IMR-90 (cell line): Measurements from ENCODE around the gene ANKEF1. TPM values are rescaled to one million over a fixed set of nuclear protein-coding genes. Genes with fewer than 3 reads are reported as not detected.

Experiments
- ATAC-seq: fragments of 200-7000 bp; cut with Tn5 transposase; 2 replicates; pipeline ENCODE4 v1.9.1; 2020; ENCODE audit warnings: low read depth, mild to moderate bottlenecking, moderate library complexity
- BruUV-seq: library from RNA; stranded (reverse); fragments of 400-500 nt; replicated peaks from 2 replicates; lab custom pipeline; 2021; lab: Mats Ljungman, UMichigan
- CTCF ChIA-PET: fragments of 300-600 bp; formaldehyde crosslinking; extraction: SDS; loops from one replicate; lab custom pipeline; 2021; ENCODE audit warnings: antibody characterized with exemption; lab: Yijun Ruan, JAX
- POLR2A ChIA-PET: fragments of 300-600 bp; sonication (Branson Sonifier 250); formaldehyde crosslinking; loops from one replicate; lab custom pipeline; 2022; ENCODE audit warnings: antibody characterized with exemption; ENCODE audit not compliant: unreplicated experiment; lab: Charles Lee
- DNase-seq: peaks from one replicate; pipeline ENCODE4 v3.0.0; 2013
- H2AFZ ChIP-seq: replicated peaks from 2 replicates; pipeline ENCODE3; 2013; ENCODE audit warnings: low read length, mild to moderate bottlenecking; ENCODE audit not compliant: poor library complexity
- H2AK5ac ChIP-seq: 2 replicates; pipeline ENCODE4 v1.6.1; 2013; ENCODE audit warnings: low read depth, low read length, inconsistent platforms
- H2AK9ac ChIP-seq: replicated peaks from 2 replicates; pipeline ENCODE3; 2013; ENCODE audit warnings: mild to moderate bottlenecking, low read depth, low read length, moderate library complexity; ENCODE audit not compliant: poor library complexity
- H2BK120ac ChIP-seq: 2 replicates; pipeline ENCODE4 v1.6.1; 2013; ENCODE audit warnings: low read depth, low read length, inconsistent platforms
- H2BK15ac ChIP-seq: 3 replicates; pipeline ENCODE4 v1.6.1; 2013; ENCODE audit warnings: low read depth, low read length, inconsistent platforms
- H2BK20ac ChIP-seq: 2 replicates; pipeline ENCODE4 v1.6.1; 2013; ENCODE audit warnings: low read depth, mild to moderate bottlenecking, inconsistent platforms, low read length, moderate library complexity
- H2BK5ac ChIP-seq: 2 replicates; pipeline ENCODE4 v1.6.1; 2013; ENCODE audit warnings: mild to moderate bottlenecking, low read depth, low read length, inconsistent platforms; ENCODE audit not compliant: poor library complexity, severe bottlenecking
- H3K14ac ChIP-seq: replicated peaks from 2 replicates; pipeline ENCODE4 v1.6.1; 2013; ENCODE audit warnings: low read depth, low read length, inconsistent platforms
- H3K18ac ChIP-seq: 2 replicates; pipeline ENCODE4 v1.6.1; 2013; ENCODE audit warnings: low read depth, low read length, control low read depth
- H3K23ac ChIP-seq: 2 replicates; pipeline ENCODE4 v1.6.1; 2013; ENCODE audit warnings: low read depth, low read length, inconsistent platforms
- H3K27ac ChIP-seq: 2 replicates; pipeline ENCODE4 v1.5.1; 2013; ENCODE audit warnings: mild to moderate bottlenecking, control low read depth, low read length; ENCODE audit not compliant: insufficient read depth
- H3K27me3 ChIP-seq: 2 replicates; pipeline ENCODE4 v1.6.1; 2013; ENCODE audit warnings: low read length; ENCODE audit not compliant: control insufficient read depth, insufficient read depth
- H3K36me3 ChIP-seq: 2 replicates; pipeline ENCODE4 v1.6.1; 2013; ENCODE audit warnings: low read length, mixed read lengths; ENCODE audit not compliant: control insufficient read depth, insufficient read depth
- H3K4ac ChIP-seq: 2 replicates; pipeline ENCODE4 v1.6.1; 2013; ENCODE audit warnings: low read depth, low read length, inconsistent platforms
- H3K4me1 ChIP-seq: 2 replicates; pipeline ENCODE4 v1.6.1; 2013; ENCODE audit warnings: low read length, mixed read lengths; ENCODE audit not compliant: control insufficient read depth, insufficient read depth
- H3K4me2 ChIP-seq: 2 replicates; pipeline ENCODE4 v1.6.1; 2013; ENCODE audit warnings: low read depth, mild to moderate bottlenecking, control low read depth, low read length, moderate library complexity
- H3K4me3 ChIP-seq: 2 replicates; pipeline ENCODE4 v1.5.1; 2013; ENCODE audit warnings: low read depth, mild to moderate bottlenecking, control low read depth, low read length, moderate library complexity; ENCODE audit not compliant: insufficient read depth
- H3K56ac ChIP-seq: 2 replicates; pipeline ENCODE4 v1.6.1; 2013; ENCODE audit warnings: low read length, inconsistent platforms; ENCODE audit not compliant: insufficient read depth; ENCODE audit errors: extremely low read depth
- H3K79me1 ChIP-seq, 2 experiments: 2 replicates each; pipeline ENCODE4 v1.6.1; 2013; ENCODE audit warnings: low read length in 2 of 2, inconsistent platforms in 1 of 2, low read depth in 1 of 2
- H3K9ac ChIP-seq: 2 replicates; pipeline ENCODE4 v1.6.1; 2013; ENCODE audit warnings: low read depth, low read length, control low read depth
- H3K9me1 ChIP-seq: 2 replicates; pipeline ENCODE4 v1.6.1; 2013; ENCODE audit warnings: low read length, inconsistent platforms; ENCODE audit not compliant: insufficient read depth
- H3K9me3 ChIP-seq: 2 replicates; pipeline ENCODE4 v1.6.1; 2013; ENCODE audit warnings: low read length; ENCODE audit not compliant: control insufficient read depth, insufficient read depth
- H4K20me1 ChIP-seq: 2 replicates; pipeline ENCODE4 v1.6.1; 2013; ENCODE audit warnings: low read length, inconsistent platforms; ENCODE audit not compliant: insufficient read depth
- H4K5ac ChIP-seq: 2 replicates; pipeline ENCODE4 v1.6.1; 2013; ENCODE audit warnings: mild to moderate bottlenecking, low read depth, low read length, control low read depth
- H4K8ac ChIP-seq, 2 experiments: 2 replicates each; pipeline ENCODE4 v1.6.1; 2013; ENCODE audit warnings: low read depth in 2 of 2, low read length in 2 of 2, control low read depth in 1 of 2, inconsistent platforms in 1 of 2
- H4K91ac ChIP-seq: 2 replicates; pipeline ENCODE4 v1.6.1; 2013; ENCODE audit warnings: low read depth, low read length, inconsistent platforms; ENCODE audit not compliant: insufficient read depth
- CEBPB ChIP-seq: IDR thresholded peaks from 2 replicates; pipeline ENCODE4 v1.6.1; 2012; ENCODE audit warnings: low read depth, low read length, improper control_type of control experiment
- CHD1 ChIP-seq: IDR thresholded peaks from 2 replicates; pipeline ENCODE4 v1.6.1; 2012; ENCODE audit warnings: low read depth, low read length, improper control_type of control experiment
- FOS ChIP-seq: fragments of 150-350 bp; IDR thresholded peaks from 2 replicates; pipeline ENCODE4 v1.6.1; 2016; ENCODE audit warnings: low read depth, low read length
- MAZ ChIP-seq: IDR thresholded peaks from 2 replicates; pipeline ENCODE4 v1.6.1; 2012; ENCODE audit warnings: low read depth, mild to moderate bottlenecking, low read length, improper control_type of control experiment, moderate library complexity, borderline replicate concordance
- NFE2L2 ChIP-seq: fragments of 150-350 bp; IDR thresholded peaks from 2 replicates; pipeline ENCODE4 v1.6.1; 2016; ENCODE audit warnings: low read depth, mild to moderate bottlenecking, low read length
- POLR2A ChIP-seq: IDR thresholded peaks from 2 replicates; pipeline ENCODE4 v1.6.1; 2012; ENCODE audit warnings: mild to moderate bottlenecking, low read depth, low read length
- RAD21 ChIP-seq: IDR thresholded peaks from 2 replicates; pipeline ENCODE4 v1.6.1; 2012; ENCODE audit warnings: low read length, improper control_type of control experiment
- SMC3 ChIP-seq: fragments of 150-350 bp; IDR thresholded peaks from 2 replicates; pipeline ENCODE4 v1.6.1; 2016; ENCODE audit warnings: low read depth, mild to moderate bottlenecking, antibody characterized with exemption, low read length, moderate library complexity
- WGBS, 2 experiments: methylation state at CpG; one replicate each; pipeline versions ENCODE4 v1.1.5 to v1.1.7; 2013; ENCODE audit warnings: missing lambda C conversion rate in 2 of 2; ENCODE audit not compliant: insufficient read length in 1 of 2; ENCODE audit errors: extremely low coverage in 2 of 2; 5-methylcytosine and 5-hydroxymethylcytosine counted together
- dilution Hi-C: fragments of 300-500 bp; cut with HindIII; formaldehyde crosslinking; loops from one replicate; pipeline ENCODE4 v1.14.3; 2018; ENCODE audit warnings: low sequenced_read_pairs; ENCODE audit not compliant: unreplicated experiment
- in situ Hi-C: fragments of 300-500 bp; cut with MboI; formaldehyde crosslinking; loops from 3 replicates; pipeline ENCODE4 v1.14.3; 2019; ENCODE audit warnings: low sequenced_read_pairs, inconsistent platforms, mixed read lengths
- intact Hi-C: fragments of 100-400 bp; cut with micrococcal nuclease; formaldehyde crosslinking; loops from 2 replicates; pipeline ENCODE4 v1.10.0; 2022
- polyA plus RNA-seq, 3 experiments: library from polyadenylated mRNA; depleted of rRNA; stranded (reverse); fragments of >200 nt; gene quantifications; 2 replicates each; pipeline ENCODE4 v1.2.3, GENCODE V29; 2012; ENCODE audit warnings: low replicate concordance in 1 of 3
- total RNA-seq: library from RNA; depleted of rRNA; stranded (reverse); fragments of >200 nt; gene quantifications from 2 replicates; pipeline ENCODE4 v1.2.3, GENCODE V29; 2012
- TF ChIP-seq, protein P1 (sequence below): fragments of 150-350 bp; IDR thresholded peaks from 2 replicates; pipeline ENCODE4 v1.6.1; 2016; ENCODE audit warnings: low read depth, mild to moderate bottlenecking, low read length, moderate library complexity, borderline replicate concordance

The ANKEF1 gene
- total and polyA plus RNA-seq, 2 of the 4 experiments (the other 2 are of a cell fraction), result 0.31 to 0.54 TPM

DNA sequence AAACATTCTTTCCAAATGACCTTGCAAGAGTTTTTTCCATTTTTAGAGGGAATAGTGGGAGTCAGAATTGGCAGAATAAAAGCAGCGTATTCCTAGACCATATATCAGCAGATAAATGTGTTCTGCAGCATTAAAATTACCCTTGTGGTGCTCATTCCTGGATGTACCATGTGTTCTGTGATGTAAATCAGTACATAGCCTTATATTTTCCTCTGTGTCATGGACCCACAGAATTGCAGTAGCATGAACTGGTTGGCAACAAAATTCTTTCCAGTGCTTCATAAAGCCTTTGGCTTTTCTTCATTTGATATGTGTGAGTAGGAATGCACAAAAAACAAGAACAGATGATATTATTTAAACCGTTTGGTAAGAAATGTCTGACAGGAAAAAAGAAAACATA, 32.5 kb downstream of the ANKEF1 start:
- dilution Hi-C loops, result no loop called here
- Histone ChIP-seq H3K9ac (no peak overlapping the region), H2AK5ac (no peak overlapping the region), H3K23ac (no peak overlapping the region), H2BK5ac (no peak overlapping the region), H3K4me1 (no peaks in the 10 kb centered on the region), H3K4me3 (no peak overlapping the region), H4K20me1 (no peaks in the 10 kb centered on the region), H2AK9ac (no peak overlapping the region), H3K18ac (no peak overlapping the region), H3K36me3 (no peaks in the 10 kb centered on the region), H3K4me2 (no peak overlapping the region), H3K14ac (no peak overlapping the region), H2BK20ac (no peak overlapping the region), H2AFZ (no peak overlapping the region), H4K8ac (no peak overlapping the region), H3K56ac (no peak overlapping the region), H2BK120ac (no peak overlapping the region), H4K5ac (no peak overlapping the region), H3K79me1 (no peaks in the 10 kb centered on the region), H3K9me1 (no peaks in the 10 kb centered on the region), H3K9me3 (no peaks in the 10 kb centered on the region), H2BK15ac (no peak overlapping the region), H3K4ac (no peak overlapping the region), H3K27me3 (no peaks in the 10 kb centered on the region; the same call in 1 of the 2 replicates), H3K27ac (no peak overlapping the region), H4K91ac (no peak overlapping the region)
- ChIA-PET CTCF (no interaction called here), POLR2A (no interaction called here)
- TF ChIP-seq RAD21 (no peak), MAZ (no peak), SMC3 (no peak), CHD1 (no peak), FOS (no peak), CEBPB (no peak), POLR2A (no peak), NFE2L2 (no peak)
- TF ChIP-seq, protein P1, sequence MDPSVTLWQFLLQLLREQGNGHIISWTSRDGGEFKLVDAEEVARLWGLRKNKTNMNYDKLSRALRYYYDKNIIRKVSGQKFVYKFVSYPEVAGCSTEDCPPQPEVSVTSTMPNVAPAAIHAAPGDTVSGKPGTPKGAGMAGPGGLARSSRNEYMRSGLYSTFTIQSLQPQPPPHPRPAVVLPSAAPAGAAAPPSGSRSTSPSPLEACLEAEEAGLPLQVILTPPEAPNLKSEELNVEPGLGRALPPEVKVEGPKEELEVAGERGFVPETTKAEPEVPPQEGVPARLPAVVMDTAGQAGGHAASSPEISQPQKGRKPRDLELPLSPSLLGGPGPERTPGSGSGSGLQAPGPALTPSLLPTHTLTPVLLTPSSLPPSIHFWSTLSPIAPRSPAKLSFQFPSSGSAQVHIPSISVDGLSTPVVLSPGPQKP, result no peak
- intact Hi-C loops, result no loop called here
- in situ Hi-C loops, result no loop called here
- no peak for ATAC-seq
- no CpG with 5 or more reads among the region's 2 CpGs for WGBS, 2 experiments
- DNase-seq, result no peak
- no TSS peak for BruUV-seq
